K562 (cell line): ENCODE measurements around the gene MBD5. TPM values are rescaled to one million over a fixed set of nuclear protein-coding genes. Genes with fewer than 3 reads are reported as not detected.
A peak's percentile ranks its signal among the peaks of the same experiment; 100 is the strongest.

ENCODE experiments used
- ATAC-seq: fragments of 200-7000 bp; cut with Tn5 transposase; 3 replicates; pipeline ENCODE4 v1.9.1; 2020; ENCODE audit warnings: moderate library complexity
- BruUV-seq: library from RNA; stranded (reverse); fragments of 400-500 nt; replicated peaks from 2 replicates; lab custom pipeline; 2021; lab: Mats Ljungman, UMichigan
- CTCF ChIA-PET: fragments of 300-600 bp; formaldehyde crosslinking; extraction: SDS; loops from one replicate; lab custom pipeline; 2021; ENCODE audit warnings: low intra/inter-chr PET ratio; lab: Yijun Ruan, JAX
- POLR2A ChIA-PET: fragments of 300-600, 350-650 bp; sonication (Branson Sonifier 250); formaldehyde crosslinking; extraction: SDS; loops from one replicate; lab custom pipeline; 2021; ENCODE audit warnings: antibody characterized with exemption, inconsistent platforms; lab: Yijun Ruan, JAX
- DNase-seq, 4 experiments: peaks; one replicate each; pipeline versions ENCODE4 v3.0.0 to v3.0.0-alpha.2; 2011 to 2018; ENCODE audit warnings: low spot score in 3 of 4, mixed read lengths in 3 of 4; ENCODE audit errors: extremely low read depth in 1 of 4
- FAIRE-seq: peaks from 2 replicates; lab custom pipeline; 2011; peaks lifted over from hg19 to GRCh38; lab: Jason Lieb, UNC
- H2AFZ ChIP-seq: 2 replicates; pipeline ENCODE4 v1.6.0; 2011; ENCODE audit warnings: low read depth, low read length, control low read depth, inconsistent platforms
- H3K27ac ChIP-seq: fragments of 200-600 bp; 3 replicates; pipeline ENCODE4 v1.8.0; 2011; ENCODE audit warnings: low read depth, mild to moderate bottlenecking, control low read depth, inconsistent platforms, low read length, moderate library complexity, mixed read lengths; ENCODE audit errors: extremely low read depth
- H3K27me3 ChIP-seq, 2 experiments: fragments of 300-600 bp in 1 of 2; 2 replicates in 1 of 2; 3 replicates in 1 of 2; pipeline versions ENCODE4 v1.6.0 to v1.8.0; 2011; ENCODE audit warnings: inconsistent platforms in 2 of 2, low read length in 2 of 2, mild to moderate bottlenecking in 1 of 2, mixed read lengths in 1 of 2, moderate library complexity in 1 of 2; ENCODE audit not compliant: control insufficient read depth in 2 of 2, insufficient read depth in 2 of 2
- H3K36me3 ChIP-seq: fragments of 300-600 bp; 3 replicates; pipeline ENCODE4 v1.8.0; 2011; ENCODE audit warnings: mild to moderate bottlenecking, low read length, inconsistent platforms; ENCODE audit not compliant: control insufficient read depth, insufficient read depth
- H3K4me1 ChIP-seq, 2 experiments: fragments of 200-600 bp in 1 of 2; replicated peaks in 1 of 2; 2 replicates in 1 of 2; 3 replicates in 1 of 2; pipeline versions ENCODE4 v1.5.1 to v1.8.0; 2011; ENCODE audit warnings: inconsistent platforms in 2 of 2, low read length in 2 of 2, mild to moderate bottlenecking in 1 of 2, mixed read lengths in 1 of 2, moderate library complexity in 1 of 2; ENCODE audit not compliant: control insufficient read depth in 2 of 2, insufficient read depth in 2 of 2
- H3K4me2 ChIP-seq: 2 replicates; pipeline ENCODE4 v1.6.1; 2011; ENCODE audit warnings: low read length, control low read depth, inconsistent platforms, mixed read lengths; ENCODE audit not compliant: insufficient read depth
- H3K4me3 ChIP-seq: fragments of 200-600 bp; sonication (generic), shearing (Covaris generic); 2 replicates; pipeline ENCODE4 v1.5.1; 2016; ENCODE audit warnings: control low read depth, inconsistent platforms
- H3K79me2 ChIP-seq: fragments of 200-600 bp; 3 replicates; pipeline ENCODE4 v1.8.0; 2011; ENCODE audit warnings: low read length, inconsistent platforms; ENCODE audit not compliant: control insufficient read depth, insufficient read depth
- H3K9ac ChIP-seq, 2 experiments: 2 replicates each; pipeline versions ENCODE4 v1.6.0 to v1.6.1; 2011; ENCODE audit warnings: low read depth in 2 of 2, low read length in 2 of 2, control low read depth in 1 of 2, inconsistent platforms in 1 of 2, mild to moderate bottlenecking in 1 of 2, mixed read lengths in 1 of 2; ENCODE audit not compliant: insufficient read depth in 1 of 2
- H3K9me1 ChIP-seq: one replicate; pipeline ENCODE4 v1.6.0; 2011; ENCODE audit warnings: inconsistent platforms, mild to moderate bottlenecking, low read length, moderate library complexity; ENCODE audit not compliant: control insufficient read depth, insufficient read depth
- H3K9me3 ChIP-seq: replicated peaks from 2 replicates; pipeline ENCODE4 v1.5.1; 2011; ENCODE audit warnings: low read depth, low read length, inconsistent platforms; ENCODE audit not compliant: control insufficient read depth, insufficient read depth
- H4K20me1 ChIP-seq: replicated peaks from 2 replicates; pipeline ENCODE4 v1.6.1; 2011; ENCODE audit warnings: low read length, inconsistent platforms, mixed read lengths; ENCODE audit not compliant: control insufficient read depth, insufficient read depth
- CAMTA2 ChIP-seq: fragments of 250-450 bp; sonication (Bioruptor Pico); conservative IDR thresholded peaks from 2 replicates; pipeline ENCODE4 v1.5.1; 2022
- CTCF ChIP-seq, 3 experiments: IDR thresholded peaks in 2 of 3; conservative IDR thresholded peaks in 1 of 3; 2 replicates each; pipeline ENCODE4 v1.5.1; 2011 to 2012; ENCODE audit warnings: low read length in 3 of 3, mild to moderate bottlenecking in 3 of 3, control low read depth in 2 of 3, improper control_type of control experiment in 1 of 3, inconsistent platforms in 1 of 3, low read depth in 1 of 3, mixed read lengths in 1 of 3, moderate library complexity in 1 of 3; ENCODE audit not compliant: insufficient read depth in 2 of 3
- JUN ChIP-seq, 2 experiments: sonication (generic) in 1 of 2; formaldehyde crosslinking in 1 of 2; IDR thresholded peaks; 2 replicates each; pipeline versions ENCODE4 v1.6.1 to v1.8.0; 2012 to 2022; ENCODE audit warnings: borderline replicate concordance in 2 of 2, mild to moderate bottlenecking in 2 of 2, improper control_type of control experiment in 1 of 2, low read depth in 1 of 2, low read length in 1 of 2, missing genetic modification reagents in 1 of 2
- RAD21 ChIP-seq, 2 experiments: fragments of 250-450 bp in 1 of 2; fragments of 450-650 bp in 1 of 2; sonication (Bioruptor Pico) in 1 of 2; formaldehyde crosslinking in 1 of 2; IDR thresholded peaks in 1 of 2; conservative IDR thresholded peaks in 1 of 2; 2 replicates each; pipeline versions ENCODE4 v1.4.0 to v1.8.0; 2020 to 2022; ENCODE audit warnings: mild to moderate bottlenecking in 2 of 2, moderate library complexity in 1 of 2
- U2AF2 ChIP-seq: fragments of 200-400 bp; formaldehyde crosslinking; optimal IDR thresholded peaks from 2 replicates; pipeline ENCODE3; 2017; ENCODE audit warnings: low read depth, mild to moderate bottlenecking, low read length
- ZFP30 ChIP-seq: fragments of 250-450 bp; sonication (Bioruptor Pico); IDR thresholded peaks from 2 replicates; pipeline ENCODE4 v1.8.0; 2022; ENCODE audit warnings: moderate library complexity, mild to moderate bottlenecking, inconsistent platforms, borderline replicate concordance
- WGBS: fragments of 100-300 bp; shearing (Covaris generic); methylation state at CpG from one replicate; pipeline ENCODE4 v1.1.6; 2016; ENCODE audit warnings: low coverage, mixed read lengths; ENCODE audit not compliant: insufficient coverage; ENCODE audit errors: missing lambda C conversion rate; 5-methylcytosine and 5-hydroxymethylcytosine counted together
- in situ Hi-C: fragments of 300-500 bp; cut with MboI; formaldehyde crosslinking; loops from 4 replicates; pipeline ENCODE4 v1.15.0; 2018; ENCODE audit warnings: inconsistent platforms, mixed read lengths
- intact Hi-C: fragments of 100-400 bp; cut with micrococcal nuclease; formaldehyde crosslinking; loops from 2 replicates; pipeline ENCODE4 v1.14.2; 2022
- polyA plus RNA-seq, 8 experiments: library from polyadenylated mRNA; depleted of rRNA in 4 of 8; stranded (reverse) in 5 of 8; unstranded in 3 of 8; fragments of >200 nt; fragmentation: Nextera tagmentation in 2 of 8; fragmentation: Illumina TruSeq in 1 of 8; extraction: Ambion mirVana in 2 of 8; extraction: Trizol in 1 of 8; gene quantifications; 2 replicates each; pipeline versions ENCODE4 v1.2.1 to v1.2.3, GENCODE V29; 2011 to 2014; ENCODE audit warnings: inconsistent platforms in 1 of 8, missing spikeins in 1 of 8
- total RNA-seq, 7 experiments: library from RNA; depleted of rRNA in 6 of 7; stranded (reverse); fragments of >200 nt in 6 of 7; fragmentation: Illumina TruSeq in 2 of 7; extraction: Trizol in 2 of 7; gene quantifications; 2 replicates each; pipeline versions ENCODE4 v1.2.1 to v1.2.3, GENCODE V29; 2011 to 2021; ENCODE audit warnings: low replicate concordance in 1 of 7

The MBD5 gene
- total and polyA plus RNA-seq, 9 of the 15 experiments (the other 6 are each of a cell fraction or from before 2014, with no cell fraction given): 3.4 to 14.5 (median 9.0) TPM

GRCh38 chr2:148521181-148521580, 500.3 kb downstream of the MBD5 start:
- DNase-seq (no peak), ATAC-seq (peak; percentile 57; the same call in 1 of the 3 replicates), FAIRE-seq (no peak)
- TF ChIP-seq CTCF (IDR thresholded peaks at IDR 0.05 in 2 of 3, conservative IDR thresholded peaks at IDR 0.05 in 1 of 3; ENCODE audit: insufficient read depth in 2 of 3, low read depth in 1 of 3, low read length in 3 of 3) (0 out of 6 replicates have a peak, but pooled peaks of 1 of the 3 experiments have one; percentile 5), CAMTA2 (CRISPR knock-in tag) (no peak), JUN (IDR thresholded peaks at IDR 0.05; ENCODE audit: borderline replicate concordance, low read depth, low read length) (no peak), JUN (CRISPR knock-in tag; IDR thresholded peaks at IDR 0.05; ENCODE audit: borderline replicate concordance) (no peak), ZFP30 (CRISPR knock-in tag) (no peak), RAD21 (CRISPR knock-in tag; conservative IDR thresholded peaks at IDR 0.05 in 1 of 2, IDR thresholded peaks at IDR 0.05 in 1 of 2) (peak in 1 of 2 experiments; percentile 21; a peak in 1 of 4 replicates), U2AF2 (no peak)
- no peak overlapping the region for H3K9ac ChIP-seq
- no peaks in the 10 kb centered on the region for H3K79me2 ChIP-seq
- H3K27me3 ChIP-seq: peaks cover 6 to 24% of the 10 kb centered on the region in 2 experiments; a peak in 4 of 5 replicates
- POLR2A ChIA-PET: interaction anchor here (2.3 kb wide), 1 partner anchor 12 kb away, joined by 8 read pairs; no protein-coding TSS in a partner anchor
- no peaks in the 10 kb centered on the region for H3K9me1 ChIP-seq
- H2AFZ ChIP-seq: no peak overlapping the region
- in situ Hi-C loops (no loop called here), intact Hi-C loops (no loop called here)
- H3K4me3 ChIP-seq: no peak overlapping the region
- 0% methylated on average over 1 of the region's 1 CpG for WGBS
- BruUV-seq: no TSS peak
- H3K27ac ChIP-seq: no peak overlapping the region
- no peaks in the 10 kb centered on the region for H3K36me3 ChIP-seq
- CTCF ChIA-PET: no interaction called here
- peaks cover 4% of the 10 kb centered on the region; the same call in 1 of the 2 replicates for H4K20me1 ChIP-seq
- H3K4me2 ChIP-seq: no peak overlapping the region
- H3K9me3 ChIP-seq: no peaks in the 10 kb centered on the region
- H3K4me1 ChIP-seq: no peaks in the 10 kb centered on the region
